GM19455 (cell line): ENCODE results near the gene CHEK2.
"Not testable (repeated sequence)": the region's sequence is repeated elsewhere in the genome, so short reads cannot be mapped to it uniquely, and the experiment has no call there.

Source experiments
- ATAC-seq: cut with Tn5 transposase; IDR thresholded peaks from one replicate; pipeline ENCODE4 v1.9.1; 2021; ENCODE audit not compliant: unreplicated experiment

Gene CHEK2

DNA sequence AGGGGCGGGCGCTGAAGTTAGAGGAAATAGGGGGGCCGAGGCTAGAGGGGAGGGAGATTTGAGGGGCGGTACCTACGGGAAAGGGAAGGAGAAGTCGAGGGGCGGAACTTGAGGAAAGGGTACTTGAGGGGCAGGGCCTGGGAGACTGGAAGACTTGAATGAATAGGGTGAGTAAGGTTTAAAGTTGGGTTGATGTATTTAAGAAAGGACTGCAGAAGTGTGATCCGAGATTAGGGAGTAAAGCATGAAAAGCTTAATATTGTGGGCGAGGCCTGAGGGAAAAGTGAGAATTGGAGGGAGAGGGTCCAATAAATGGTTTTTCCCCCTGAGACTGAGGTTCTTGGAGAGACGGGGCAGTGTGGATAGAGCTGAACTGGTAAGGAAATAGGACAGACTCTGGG lies 942 bp upstream of the CHEK2 start:
- no peak for ATAC-seq

GRCh38 chr22:28741200-28741784 lies 328 bp downstream of the CHEK2 start:
- no peak for ATAC-seq

- ATAC-seq, result not testable (repeated sequence)
Observed at GRCh38 chr22:28738876-28739275, 2.7 kb downstream of the CHEK2 start.

- no peak for ATAC-seq
Observed at GRCh38 chr22:28737701-28738100, 3.9 kb downstream of the CHEK2 start.

GRCh38 chr22:28736301-28737155 lies 5.1 kb downstream of the CHEK2 start:
- no peak for ATAC-seq

DNA sequence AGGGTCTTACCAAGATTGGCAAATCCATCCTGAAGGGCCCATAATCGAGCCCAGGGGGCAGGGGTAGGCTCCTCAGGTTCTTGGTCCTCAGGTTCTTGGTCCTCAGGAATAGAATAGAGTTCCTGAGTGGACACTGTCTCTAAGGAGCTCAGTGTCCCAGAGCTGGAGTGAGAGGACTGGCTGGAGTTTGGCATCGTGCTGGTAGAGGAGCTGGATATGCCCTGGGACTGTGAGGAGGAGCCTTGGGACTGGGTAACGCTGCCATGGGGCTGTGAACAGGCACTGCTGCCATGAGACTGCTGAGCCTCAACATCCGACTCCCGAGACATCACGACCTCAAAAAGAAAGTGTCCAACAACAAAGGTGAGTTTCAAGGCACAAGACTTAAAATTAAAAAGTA lies 7.2 kb downstream of the CHEK2 start:
- no peak for ATAC-seq

GRCh38 chr22:28730179-28730578 lies 11.4 kb downstream of the CHEK2 start:
- ATAC-seq, result no peak

GRCh38 chr22:28728621-28729313 lies 12.9 kb downstream of the CHEK2 start:
- no peak for ATAC-seq

DNA sequence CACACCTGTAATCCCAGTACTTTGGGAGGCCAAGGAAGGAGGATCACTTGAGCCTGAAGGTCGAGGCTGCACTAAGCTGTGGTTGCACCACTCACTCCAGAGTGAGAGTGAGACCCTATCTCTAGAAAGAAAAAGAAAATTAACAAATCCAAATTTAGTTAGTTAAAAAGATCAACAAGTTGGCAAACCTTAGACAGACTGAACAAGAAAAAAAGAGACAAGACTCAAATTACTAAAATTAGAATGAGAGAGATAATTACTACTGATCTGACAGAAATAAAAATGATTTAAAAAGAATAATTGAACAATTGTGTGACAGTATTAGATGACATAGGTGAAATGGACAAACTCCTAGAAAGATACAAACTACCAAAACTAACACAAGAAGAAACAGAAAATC lies 13.6 kb downstream of the CHEK2 start:
- no peak for ATAC-seq

- no peak for ATAC-seq
Observed at GRCh38 chr22:28718044-28718443, 23.6 kb downstream of the CHEK2 start.

DNA sequence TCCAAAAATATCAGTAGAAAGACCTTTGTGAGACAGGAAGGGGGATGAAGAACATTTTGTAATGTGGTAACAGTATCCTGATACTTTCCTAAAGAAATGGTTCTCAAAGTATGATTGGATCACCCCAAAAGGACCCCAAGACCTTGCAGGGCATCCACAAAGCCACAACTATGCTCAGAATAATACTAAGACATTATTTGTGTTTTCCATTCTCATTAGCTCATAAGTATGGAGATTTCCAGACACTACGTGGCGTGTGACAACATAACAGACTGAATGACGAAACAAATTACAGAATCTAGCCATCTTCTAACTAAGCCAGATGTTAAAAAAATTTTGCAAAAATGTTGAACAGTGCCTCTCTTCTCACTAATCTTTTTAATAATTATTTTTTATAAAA lies 24.9 kb downstream of the CHEK2 start:
- ATAC-seq, result no peak

DNA sequence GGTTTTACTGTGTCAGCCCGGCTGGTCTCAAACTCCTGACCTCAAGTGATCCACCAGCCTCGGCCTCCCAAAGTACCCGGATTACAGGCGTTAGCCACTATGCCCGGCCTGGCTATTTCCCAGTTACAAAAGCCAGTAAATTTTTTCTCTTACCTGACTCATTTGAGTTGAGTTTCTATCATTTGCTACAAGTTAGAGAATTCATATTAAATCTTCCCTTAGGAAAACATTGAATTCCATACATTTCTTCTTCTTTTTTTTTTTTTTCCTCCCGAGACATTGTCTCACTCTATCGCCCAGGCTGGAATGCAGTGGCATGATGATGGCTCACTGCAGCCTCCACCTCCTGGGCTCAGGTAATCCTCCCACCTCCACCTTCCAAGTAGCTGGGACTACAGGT lies 26.0 kb downstream of the CHEK2 start:
- ATAC-seq, result no peak

DNA sequence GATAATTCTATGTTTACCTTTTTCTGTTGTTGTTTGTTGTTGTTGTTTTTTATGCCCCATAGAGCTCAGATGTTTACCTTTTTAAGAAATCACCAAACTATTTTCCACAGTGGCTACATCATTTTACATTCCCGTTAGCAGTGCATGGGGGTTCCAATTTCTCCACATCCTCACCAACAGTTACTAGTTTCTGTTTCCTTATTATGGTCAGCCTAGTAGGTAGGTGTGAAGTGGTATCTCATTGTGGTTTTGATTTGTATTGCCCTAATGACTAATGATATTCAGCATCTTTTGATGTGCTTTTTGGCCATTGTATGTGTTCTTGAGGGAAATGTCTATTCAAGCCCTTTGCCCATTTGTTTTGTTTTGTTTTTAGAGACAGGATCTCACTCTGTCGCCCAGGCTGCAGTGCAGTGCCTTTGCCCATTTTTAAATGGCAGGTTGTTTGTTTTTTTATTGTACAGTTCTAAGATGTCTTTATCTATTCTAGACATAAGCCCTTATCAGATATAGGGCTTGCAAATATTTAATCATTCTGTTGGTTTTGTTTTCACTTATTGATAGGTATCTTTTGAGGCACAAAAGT lies 27.5 kb downstream of the CHEK2 start:
- no peak for ATAC-seq

GRCh38 chr22:28711820-28712777 lies 29.5 kb downstream of the CHEK2 start:
- ATAC-seq, result no peak

DNA sequence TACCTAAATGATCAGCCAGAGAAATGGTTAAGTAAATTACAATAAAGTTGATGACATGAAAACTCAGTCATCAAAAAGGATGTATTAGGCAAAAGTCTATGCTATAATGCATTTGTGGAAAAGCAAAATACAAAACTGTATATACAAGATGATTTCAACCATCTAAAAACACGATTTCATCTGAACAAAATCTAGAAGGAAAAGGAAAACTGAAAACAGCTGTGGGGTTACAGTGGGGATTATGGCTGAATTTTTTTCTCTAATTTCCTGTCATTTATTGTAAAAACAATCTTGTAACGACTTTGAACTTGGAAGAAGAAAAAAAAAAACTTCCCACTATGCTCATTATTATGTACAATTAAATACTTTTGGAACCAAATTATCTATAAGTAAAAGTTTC lies 30.3 kb downstream of the CHEK2 start:
- ATAC-seq, result no peak

- ATAC-seq, result no peak
Observed at GRCh38 chr22:28710576-28711191, 30.9 kb downstream of the CHEK2 start.

DNA sequence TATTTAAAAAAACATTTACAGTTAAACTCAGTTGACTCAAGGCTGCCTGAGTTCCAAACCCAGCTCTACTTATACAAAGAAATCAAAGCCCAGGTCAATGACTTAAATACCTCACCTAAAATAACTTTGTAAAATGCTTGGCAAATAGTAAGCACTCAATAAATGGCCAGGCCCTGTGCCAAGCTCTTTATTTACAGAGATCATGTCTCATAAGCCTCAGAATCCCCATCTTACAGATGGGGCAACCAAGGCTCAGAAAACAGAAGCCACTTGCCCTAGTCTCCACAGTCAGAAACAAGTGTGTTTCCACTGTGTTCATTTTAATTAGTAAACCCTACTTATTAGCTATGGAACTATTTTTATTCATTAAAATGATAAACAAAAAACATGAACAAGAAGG lies 31.5 kb downstream of the CHEK2 start:
- no peak for ATAC-seq

- ATAC-seq, result no peak
Observed at GRCh38 chr22:28706845-28707244, 34.8 kb downstream of the CHEK2 start.

GRCh38 chr22:28703436-28703835 lies 38.2 kb downstream of the CHEK2 start:
- no peak for ATAC-seq

- no peak for ATAC-seq
Observed at GRCh38 chr22:28702891-28703290, 38.7 kb downstream of the CHEK2 start.
